SK-N-MC (cell line): ENCODE results near the gene CROCC2.

Experiments
- DNase-seq: peaks from one replicate; pipeline ENCODE4 v3.0.0-alpha.2; 2011; ENCODE audit warnings: low read depth, low spot score
- H3K27ac ChIP-seq: fragments of 200-600 bp; sonication (generic); 2 replicates; pipeline ENCODE4 v1.5.1; 2016; ENCODE audit warnings: mixed run types
- H3K36me3 ChIP-seq: fragments of 200-600 bp; sonication (generic); 2 replicates; pipeline ENCODE4 v1.6.1; 2017; ENCODE audit warnings: antibody characterized with exemption, low read length, mixed read lengths; ENCODE audit not compliant: insufficient read depth
- H3K4me3 ChIP-seq: fragments of 200-600 bp; sonication (generic); 2 replicates; pipeline ENCODE4 v1.5.1; 2016
- H3K9ac ChIP-seq: fragments of 200-600 bp; sonication (generic); 2 replicates; pipeline ENCODE4 v1.8.0; 2017; ENCODE audit warnings: mixed run types, mixed read lengths; ENCODE audit not compliant: insufficient read length
- H3K9me3 ChIP-seq: fragments of 200-600 bp; sonication (generic); 2 replicates; pipeline ENCODE4 v1.6.1; 2017; ENCODE audit warnings: low read depth, mild to moderate bottlenecking, antibody characterized with exemption, low read length, moderate library complexity, mixed read lengths
- EZH2 ChIP-seq: fragments of 200-600 bp; sonication (generic); IDR thresholded peaks from one replicate; pipeline ENCODE4 v1.6.1; 2017; ENCODE audit warnings: antibody characterized with exemption
- FOXP2 ChIP-seq: optimal IDR thresholded peaks from 2 replicates; pipeline ENCODE3; 2011; ENCODE audit warnings: mild to moderate bottlenecking, moderate library complexity; ENCODE audit not compliant: insufficient read depth; ENCODE audit errors: extremely low read length, control extremely low read depth
- POLR2AphosphoS5 ChIP-seq: IDR thresholded peaks from 2 replicates; pipeline ENCODE4 v1.6.1; 2012; ENCODE audit warnings: mild to moderate bottlenecking, low read depth, low read length, borderline replicate concordance

The CROCC2 gene

GRCh38 chr2:240990726-240991377, 84.7 kb downstream of the CROCC2 start:
- Histone ChIP-seq H3K9ac (no peak overlapping the region), H3K27ac (no peak overlapping the region), H3K36me3 (no peaks in the 10 kb centered on the region), H3K4me3 (no peak overlapping the region), H3K9me3 (no peaks in the 10 kb centered on the region)
- no peak for DNase-seq
- TF ChIP-seq FOXP2 (no peak), EZH2 (no peak), POLR2AphosphoS5 (no peak)

GRCh38 chr2:240991378-240992263, 85.5 kb downstream of the CROCC2 start:
- no peaks in the 10 kb centered on the region for H3K9me3 ChIP-seq
- no peak for DNase-seq
- no peak overlapping the region for H3K9ac ChIP-seq
- H3K4me3 ChIP-seq: no peak overlapping the region
- no peak overlapping the region for H3K27ac ChIP-seq
- H3K36me3 ChIP-seq: no peaks in the 10 kb centered on the region
- TF ChIP-seq EZH2: no peak
- no peak for TF ChIP-seq FOXP2
- no peak for TF ChIP-seq POLR2AphosphoS5

- H3K36me3 ChIP-seq: no peaks in the 10 kb centered on the region
- H3K9me3 ChIP-seq: no peaks in the 10 kb centered on the region
- DNase-seq: no peak
- H3K27ac ChIP-seq: no peak overlapping the region
- TF ChIP-seq EZH2 (no peak), POLR2AphosphoS5 (no peak), FOXP2 (no peak)
- no peak overlapping the region for H3K9ac ChIP-seq
- no peak overlapping the region for H3K4me3 ChIP-seq
Measured at GRCh38 chr2:240992572-240993291, 86.6 kb downstream of the CROCC2 start.

- no peaks in the 10 kb centered on the region for H3K9me3 ChIP-seq
Measured at GRCh38 chr2:240993446-240994170, 87.5 kb downstream of the CROCC2 start.

GRCh38 chr2:240994171-240994896, 88.2 kb downstream of the CROCC2 start:
- no peak overlapping the region for H3K27ac ChIP-seq
- DNase-seq: no peak
- H3K9ac ChIP-seq: no peak overlapping the region
- no peaks in the 10 kb centered on the region for H3K9me3 ChIP-seq
- no peaks in the 10 kb centered on the region for H3K36me3 ChIP-seq
- TF ChIP-seq EZH2: no peak
- no peak overlapping the region for H3K4me3 ChIP-seq

More at GRCh38 chr2:240993446-240994170, 87.5 kb downstream of the CROCC2 start:
- TF ChIP-seq EZH2 (no peak), POLR2AphosphoS5 (no peak), FOXP2 (no peak)
- Histone ChIP-seq H3K36me3 (no peaks in the 10 kb centered on the region), H3K9ac (no peak overlapping the region), H3K27ac (no peak overlapping the region), H3K4me3 (no peak overlapping the region)
- DNase-seq: no peak

GRCh38 chr2:240995041-240996021, 89.2 kb downstream of the CROCC2 start:
- H3K27ac ChIP-seq: no peak overlapping the region
- DNase-seq: no peak
- H3K9ac ChIP-seq: peak overlapping the region; percentile 41
- H3K4me3 ChIP-seq: no peak overlapping the region
- TF ChIP-seq POLR2AphosphoS5: no peak
- no peak for TF ChIP-seq EZH2
- TF ChIP-seq FOXP2: no peak
- no peaks in the 10 kb centered on the region for H3K36me3 ChIP-seq
- no peaks in the 10 kb centered on the region for H3K9me3 ChIP-seq
